Measurements from ENCODE around the gene LTB. TPM values are rescaled to one million over a fixed set of nuclear protein-coding genes. Genes with fewer than 3 reads are reported as not detected.

The LTB gene
- total and polyA plus RNA-seq, 4 donors, result 9.8 to 31.9 (median 12.2) TPM

- ATAC-seq (ENCODE audit: insufficient read depth, low FRiP score), result no peak
- H3K4me1 ChIP-seq (ENCODE audit: control insufficient read depth in 5 of 5, insufficient read depth in 5 of 5, low read length in 5 of 5), result peaks cover 2 to 9% (median 6%) of the 10 kb centered on the region in 5 donors
Measured at GRCh38 chr6:31581434-31582229, 592 bp downstream of the LTB start.

GRCh38 chr6:31580807-31581433, 1.3 kb downstream of the LTB start:
- H3K27me3 ChIP-seq (ENCODE audit: control insufficient read depth in 3 of 3, insufficient read depth in 3 of 3, low read length in 2 of 3), result peaks cover 0 to 6% (median 0%) of the 10 kb centered on the region in 3 donors
- H3K4me3 ChIP-seq, result peak overlapping the region; percentile 54
- no peaks in the 10 kb centered on the region for H3K9me3 ChIP-seq (ENCODE audit: control insufficient read depth in 4 of 4, insufficient read depth in 3 of 4, low read length in 3 of 4)
- H3K4me1 ChIP-seq (ENCODE audit: control insufficient read depth in 5 of 5, insufficient read depth in 5 of 5, low read length in 5 of 5), result peaks cover 2 to 9% (median 6%) of the 10 kb centered on the region in 5 donors
- peak overlapping the region; percentile 27 to 75 for H3K27ac ChIP-seq (ENCODE audit: low read depth in 1 of 2, low read length in 1 of 2)
- peak; percentile 92 for ATAC-seq (ENCODE audit: insufficient read depth, low FRiP score)
- WGBS, 2 donors, result 0 to 1% methylated on average over 58 to 62 of the region's 62 CpGs
- peak; percentile 87 for TF ChIP-seq CTCF (IDR thresholded peaks at IDR 0.05; ENCODE audit: control extremely low read depth, extremely low read depth)
- no peaks in the 10 kb centered on the region for H3K36me3 ChIP-seq (ENCODE audit: control insufficient read depth in 4 of 4, insufficient read depth in 4 of 4, low read length in 4 of 4)
- H3K9ac ChIP-seq (ENCODE audit: insufficient read depth in 1 of 2, low read length in 2 of 2), result peak overlapping the region; percentile 81 to 94
- peak; percentile 90 to 93 (median 92) for DNase-seq

More at GRCh38 chr6:31581434-31582229, 592 bp downstream of the LTB start:
- peak in 1 of 3 donors; percentile 18 for DNase-seq
- 19 to 20% methylated on average over 21 of the region's 21 CpGs for WGBS, 2 donors
- TF ChIP-seq CTCF (IDR thresholded peaks at IDR 0.05; ENCODE audit: control extremely low read depth, extremely low read depth), result no peak
- Histone ChIP-seq H3K36me3 (ENCODE audit: control insufficient read depth in 4 of 4, insufficient read depth in 4 of 4, low read length in 4 of 4) (no peaks in the 10 kb centered on the region), H3K4me3 (peak overlapping the region; percentile 54), H3K27ac (ENCODE audit: low read depth in 1 of 2, low read length in 1 of 2) (peak overlapping the region; percentile 27 to 65), H3K9ac (ENCODE audit: insufficient read depth in 1 of 2, low read length in 2 of 2) (peak overlapping the region; percentile 81 to 94), H3K9me3 (ENCODE audit: control insufficient read depth in 4 of 4, insufficient read depth in 3 of 4, low read length in 3 of 4) (no peaks in the 10 kb centered on the region), H3K27me3 (ENCODE audit: control insufficient read depth in 3 of 3, insufficient read depth in 3 of 3, low read length in 2 of 3) (peaks cover 0 to 2% (median 0%) of the 10 kb centered on the region in 3 donors)

- Histone ChIP-seq H3K9ac (ENCODE audit: insufficient read depth in 1 of 2, low read length in 2 of 2) (peak overlapping the region in 1 of 2 donors; percentile 30), H3K36me3 (ENCODE audit: control insufficient read depth in 4 of 4, insufficient read depth in 4 of 4, low read length in 4 of 4) (no peaks in the 10 kb centered on the region), H3K27me3 (ENCODE audit: control insufficient read depth in 3 of 3, insufficient read depth in 3 of 3, low read length in 2 of 3) (peaks cover 0 to 6% (median 0%) of the 10 kb centered on the region in 3 donors), H3K27ac (ENCODE audit: low read depth in 1 of 2, low read length in 1 of 2) (peak overlapping the region in 1 of 2 donors; percentile 75), H3K4me3 (peak overlapping the region; percentile 54), H3K9me3 (ENCODE audit: control insufficient read depth in 4 of 4, insufficient read depth in 3 of 4, low read length in 3 of 4) (no peaks in the 10 kb centered on the region), H3K4me1 (ENCODE audit: control insufficient read depth in 5 of 5, insufficient read depth in 5 of 5, low read length in 5 of 5) (peaks cover 2 to 9% (median 6%) of the 10 kb centered on the region in 5 donors)
- WGBS, 2 donors, result 31 to 35% methylated on average over 11 of the region's 11 CpGs
- no peak for TF ChIP-seq CTCF (IDR thresholded peaks at IDR 0.05; ENCODE audit: control extremely low read depth, extremely low read depth)
- DNase-seq, result no peak
- no peak for ATAC-seq (ENCODE audit: insufficient read depth, low FRiP score)
Measured at GRCh38 chr6:31580438-31580740, 1.8 kb downstream of the LTB start.

All from lung (tissue), 12 donors.